HG02798 (cell line): ENCODE data around the gene OPRD1.
"Not testable (repeated sequence)": the region's sequence is repeated elsewhere in the genome, so short reads cannot be mapped to it uniquely, and the experiment has no call there.

Experiments
- ATAC-seq: cut with Tn5 transposase; IDR thresholded peaks from one replicate; pipeline ENCODE4 v1.9.1; 2021; ENCODE audit warnings: mild to moderate bottlenecking; ENCODE audit not compliant: unreplicated experiment, poor library complexity

OPRD1 gene

DNA sequence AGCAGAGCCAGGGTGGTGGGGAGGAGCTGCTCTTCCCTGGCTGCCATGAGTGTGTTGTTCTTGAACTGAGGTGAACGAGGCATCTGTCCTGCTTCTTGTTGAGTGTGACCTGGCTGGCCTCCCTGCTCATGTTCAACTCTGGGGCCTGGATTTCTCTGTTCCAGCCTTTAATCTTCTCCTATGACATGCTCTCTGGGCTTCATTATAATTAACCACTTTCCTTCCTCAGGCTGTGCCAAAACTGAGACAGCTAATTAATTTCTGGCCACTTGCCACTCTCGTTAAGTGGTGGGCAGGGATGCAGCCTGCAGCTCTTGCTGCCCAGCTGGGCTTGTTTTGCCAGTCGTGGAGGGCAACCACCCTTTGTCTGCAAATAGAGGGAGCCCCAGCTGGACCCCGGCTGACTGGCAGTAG is 23.3 kb downstream of the OPRD1 start:
- no peak for ATAC-seq

DNA sequence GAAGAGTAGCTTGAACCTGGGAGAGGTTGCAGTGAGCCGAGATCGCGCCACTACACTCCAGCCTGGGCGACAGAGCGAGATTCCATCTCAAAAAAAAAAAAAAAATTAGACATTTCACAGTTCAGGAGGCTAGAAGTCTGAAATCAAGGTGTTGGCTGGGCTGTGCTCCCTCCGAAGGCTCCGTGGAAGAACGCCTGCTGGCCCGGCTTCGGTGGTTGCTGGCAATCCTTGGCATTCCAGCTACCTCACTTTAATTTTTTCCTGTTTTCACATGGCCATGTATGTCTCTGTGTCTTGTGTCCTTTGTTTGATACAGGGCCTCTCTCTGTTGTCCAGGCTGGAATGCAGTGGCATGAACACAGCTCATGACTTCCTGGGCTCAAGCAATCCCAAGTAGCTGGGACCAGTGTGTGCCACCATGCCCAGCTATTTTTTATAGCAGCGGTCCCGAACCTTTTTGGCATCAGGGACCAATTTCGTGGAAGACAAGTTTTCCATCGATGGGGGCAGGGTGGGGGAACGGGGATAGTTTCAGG is 24.5 kb downstream of the OPRD1 start:
- no peak for ATAC-seq

DNA sequence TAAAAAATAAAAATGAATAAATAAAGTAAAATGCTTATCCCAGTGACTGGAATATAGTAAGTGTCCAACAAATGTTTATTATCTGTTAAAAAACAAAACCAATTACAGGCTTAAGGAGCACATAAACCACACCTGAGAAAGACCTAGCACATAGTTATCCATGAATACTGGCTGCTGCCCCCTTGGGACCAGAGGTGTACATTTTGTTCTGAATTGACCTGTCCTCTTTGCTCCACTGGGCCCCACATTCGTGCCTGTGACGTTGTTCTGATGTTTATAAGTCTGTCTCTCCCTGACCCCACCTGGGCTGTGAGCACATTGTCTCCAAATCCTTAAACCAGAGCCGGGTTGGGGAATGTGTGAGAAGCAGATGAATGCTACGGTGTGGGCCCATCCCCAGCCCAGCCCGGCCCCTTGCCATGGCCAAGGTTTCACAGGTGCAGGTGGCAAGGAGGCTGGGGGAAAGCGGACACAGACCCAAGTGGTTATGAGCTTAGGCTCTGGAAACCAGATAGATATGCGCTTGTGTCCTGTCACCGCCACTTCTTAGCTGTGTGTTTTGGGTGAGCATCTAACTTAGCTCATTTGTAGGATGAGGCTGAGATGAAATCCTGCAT is 29.1 kb downstream of the OPRD1 start:
- ATAC-seq = no peak

DNA sequence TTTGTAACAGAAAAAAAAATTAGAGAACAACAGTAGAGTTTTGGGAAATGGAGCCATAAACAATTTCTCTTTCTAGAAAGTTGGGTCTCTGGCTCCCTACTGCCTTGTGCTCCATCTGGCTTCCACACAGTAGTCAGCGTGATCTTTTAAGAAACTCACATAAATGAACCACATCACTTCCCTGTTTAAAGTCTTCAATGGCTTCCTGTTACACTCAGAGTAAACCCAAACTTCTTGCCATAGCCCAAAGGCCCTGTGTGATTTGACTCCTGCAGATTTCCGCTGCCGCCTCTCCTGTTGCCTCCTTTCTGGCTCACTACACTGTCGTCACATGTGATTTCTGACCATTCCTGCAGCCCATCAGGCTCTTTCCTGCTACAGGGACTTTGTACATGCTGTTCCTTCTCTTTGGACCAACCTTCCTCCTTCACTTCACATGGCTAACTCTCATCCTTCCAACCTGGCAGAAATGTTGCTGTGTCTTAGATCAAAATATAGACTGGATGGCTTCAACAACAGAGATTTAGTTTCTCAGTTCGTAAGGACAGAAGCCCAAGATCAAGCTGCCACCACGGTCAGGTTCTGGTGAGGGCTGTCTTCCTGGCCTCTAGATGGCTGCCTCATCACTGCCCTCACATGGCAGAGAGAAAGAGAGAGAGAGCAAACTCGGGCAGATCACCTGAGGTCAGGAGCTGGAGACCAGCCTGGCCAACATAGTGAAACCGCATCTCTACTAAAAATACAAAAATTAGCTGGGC is 34.0 kb downstream of the OPRD1 start:
- no peak for ATAC-seq

DNA sequence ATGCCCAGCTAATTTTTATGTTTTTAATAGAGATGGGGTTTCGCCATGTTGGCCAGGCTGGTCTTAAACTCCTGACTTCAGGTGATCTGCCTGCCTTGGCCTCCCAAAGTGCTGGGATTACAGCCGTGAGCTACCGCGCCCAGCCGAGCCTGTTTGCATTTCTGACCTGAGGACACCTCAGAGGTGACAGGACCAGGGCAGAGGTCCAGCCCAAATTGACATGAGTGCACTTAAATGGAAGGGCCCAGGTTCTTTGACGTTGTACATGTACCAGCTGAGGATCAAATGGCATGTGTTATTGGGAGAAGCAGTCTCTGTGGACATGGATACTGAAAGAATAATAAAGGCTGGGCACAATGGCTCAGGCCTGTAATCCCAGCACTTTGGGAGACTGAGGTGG is 35.2 kb downstream of the OPRD1 start:
- ATAC-seq = not testable (repeated sequence)

DNA sequence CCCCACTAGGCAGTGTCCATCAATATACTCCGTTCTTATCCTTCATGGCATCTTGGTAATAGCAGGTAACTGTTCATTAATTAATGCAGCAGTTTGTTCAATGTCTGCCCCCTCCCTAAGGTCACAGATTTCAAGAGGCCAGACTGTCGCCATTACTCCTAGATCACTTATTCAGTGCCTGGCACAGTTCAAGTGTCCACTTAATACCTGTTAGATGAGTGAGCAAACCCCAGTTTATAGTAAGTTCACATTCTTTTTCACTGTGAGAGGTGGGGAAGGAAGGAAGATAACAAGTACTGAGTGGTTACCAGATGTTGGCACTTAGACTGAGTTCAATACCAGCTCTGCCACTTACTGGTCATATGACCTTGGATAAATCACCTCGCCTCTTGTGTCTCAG is 36.4 kb downstream of the OPRD1 start:
- ATAC-seq = no peak

DNA sequence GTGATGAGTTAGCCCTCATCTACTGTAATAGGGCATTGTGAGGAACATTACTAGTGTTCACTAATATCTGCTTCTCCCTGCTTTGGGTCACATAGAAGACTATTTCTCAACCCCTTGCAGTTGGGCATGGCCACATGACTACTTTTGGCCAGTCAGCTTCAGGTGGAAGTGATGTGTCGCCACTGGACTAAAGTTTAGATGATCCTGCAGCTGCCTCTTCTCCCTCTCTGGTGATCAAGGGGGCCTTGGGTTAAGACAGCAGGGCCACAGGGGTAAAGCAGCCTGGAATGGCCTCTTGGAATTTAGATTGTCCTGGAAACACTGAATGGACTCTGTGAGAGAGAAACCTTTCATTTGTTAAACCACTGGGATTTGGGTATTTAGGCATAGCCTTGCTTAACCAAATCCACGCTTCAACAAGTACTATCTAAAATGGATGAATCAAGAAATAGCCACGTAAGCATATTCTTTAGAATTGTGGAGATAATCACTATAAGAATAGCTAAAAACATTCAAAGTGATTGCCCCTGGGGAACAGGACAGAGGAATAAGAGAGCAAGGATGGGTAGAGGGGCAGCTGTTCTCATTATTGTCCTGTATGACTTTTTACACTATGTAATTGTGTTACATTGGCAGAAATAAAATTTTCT is 41.2 kb downstream of the OPRD1 start:
- no peak for ATAC-seq

DNA sequence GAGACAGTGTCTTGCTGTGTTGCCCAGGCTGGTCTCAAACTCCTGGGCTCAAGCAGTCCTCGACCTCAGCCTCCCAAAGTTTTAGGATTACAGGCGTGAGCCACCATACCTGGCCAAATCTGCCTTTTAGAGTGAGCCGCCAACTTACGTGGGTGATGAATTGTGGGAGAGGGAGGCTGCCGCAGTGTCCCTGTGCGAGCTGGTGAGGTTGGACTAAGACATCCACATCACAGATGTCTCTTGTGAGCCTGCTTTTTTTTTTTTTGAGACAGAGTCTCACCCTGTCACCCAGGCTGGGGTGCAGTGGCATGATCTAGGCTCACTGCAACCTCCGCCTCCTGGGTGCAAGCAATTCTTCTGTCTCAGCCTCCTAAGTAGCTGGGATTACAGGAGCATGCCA is 42.4 kb downstream of the OPRD1 start:
- not testable (repeated sequence) for ATAC-seq

DNA sequence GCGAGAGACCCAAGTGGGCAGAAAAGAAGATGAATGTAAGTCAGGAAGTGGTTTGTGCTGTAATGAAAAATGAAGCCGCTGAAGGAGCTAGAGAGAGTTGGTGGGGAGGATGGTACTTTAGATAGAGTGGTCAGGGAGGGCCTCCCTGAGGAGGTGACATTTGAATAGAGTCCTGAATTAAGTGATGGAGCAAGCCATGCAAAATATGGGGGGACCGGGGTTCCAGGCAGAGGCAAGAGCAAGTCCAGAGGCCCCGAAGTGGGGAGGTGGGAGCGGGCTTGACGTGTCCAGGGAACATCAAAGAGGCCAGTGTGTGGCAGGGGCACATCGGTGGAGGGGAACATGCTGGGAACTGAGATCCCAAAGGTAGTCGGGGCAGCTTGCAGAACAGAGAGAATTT is 43.1 kb downstream of the OPRD1 start:
- no peak for ATAC-seq

DNA sequence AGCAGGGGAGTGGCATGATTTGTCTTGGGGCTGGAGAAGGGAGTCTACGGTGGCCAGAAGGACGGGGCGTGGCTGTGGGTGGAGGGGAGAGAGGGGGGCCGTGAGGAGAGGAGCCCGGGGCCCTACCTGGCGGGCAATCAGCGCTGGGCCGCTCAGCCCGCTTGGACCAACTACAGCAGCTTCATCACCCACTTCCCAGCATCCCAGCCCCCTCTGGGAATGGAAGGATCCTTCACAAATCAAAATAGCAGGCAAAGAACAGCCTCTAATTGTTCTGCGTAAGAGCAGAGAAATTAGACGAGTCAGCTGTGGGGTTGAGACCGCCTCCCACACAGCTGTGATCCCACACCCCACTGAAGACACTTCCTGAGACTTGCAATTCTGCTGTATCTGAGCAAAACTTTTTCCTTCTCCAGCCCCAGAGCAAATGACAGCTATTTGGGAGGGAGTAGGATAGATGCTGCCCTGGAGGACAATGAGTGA is 43.5 kb downstream of the OPRD1 start:
- no peak for ATAC-seq

DNA sequence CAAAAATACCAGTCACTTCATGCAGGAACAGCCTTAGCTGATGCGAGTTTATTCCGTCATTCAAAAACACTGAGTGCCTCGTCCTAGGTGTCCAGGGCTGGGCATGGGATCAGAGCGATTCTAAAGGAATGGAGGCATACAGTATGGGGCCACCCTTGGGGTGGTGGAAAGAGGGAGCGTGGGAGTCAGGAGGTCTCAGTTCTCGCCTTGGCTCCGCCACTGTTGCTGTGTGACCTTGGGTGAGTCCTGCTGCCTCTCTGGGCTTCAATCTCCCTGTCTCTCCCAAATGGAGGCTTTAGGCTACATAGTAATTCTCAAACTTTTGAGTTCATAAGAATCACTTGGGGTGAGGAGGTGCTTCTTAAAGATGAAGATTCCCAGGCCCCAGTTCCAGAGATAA is 44.0 kb downstream of the OPRD1 start:
- ATAC-seq = no peak

DNA sequence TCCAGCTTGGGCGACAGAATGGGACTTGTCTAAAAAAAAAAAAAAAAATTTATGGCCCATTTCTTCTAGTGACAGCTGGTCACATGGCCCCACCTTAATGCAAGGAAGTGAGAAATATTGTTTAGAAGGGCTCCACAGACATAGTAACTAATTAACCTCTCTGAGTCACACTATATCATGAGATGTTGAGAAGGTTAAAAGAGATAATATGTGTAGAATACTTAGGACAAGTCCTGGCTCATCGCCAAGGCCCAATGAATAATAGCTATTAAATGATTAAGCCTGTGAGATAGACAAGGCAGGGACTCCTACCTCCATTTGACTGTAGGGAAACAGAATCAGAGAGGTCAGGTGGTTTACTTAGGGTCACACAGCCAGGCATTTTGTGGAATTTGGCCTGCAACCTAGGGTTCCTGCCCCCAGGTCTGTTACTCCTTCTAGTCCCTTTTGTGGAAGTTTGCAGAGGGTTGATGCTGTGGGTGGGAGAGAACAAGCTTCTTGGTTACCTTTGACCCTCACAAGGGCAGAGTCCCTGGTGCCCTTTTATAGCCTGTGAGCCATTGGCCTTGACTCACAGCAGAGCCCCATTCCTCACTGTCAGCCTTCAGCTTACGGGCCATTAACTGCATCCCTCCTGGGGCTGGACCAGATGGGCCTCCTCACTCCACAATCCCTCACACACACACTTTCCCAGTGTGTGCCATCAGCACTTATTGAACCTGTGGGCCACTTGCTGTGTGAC is 48.5 kb downstream of the OPRD1 start:
- ATAC-seq = no peak

DNA sequence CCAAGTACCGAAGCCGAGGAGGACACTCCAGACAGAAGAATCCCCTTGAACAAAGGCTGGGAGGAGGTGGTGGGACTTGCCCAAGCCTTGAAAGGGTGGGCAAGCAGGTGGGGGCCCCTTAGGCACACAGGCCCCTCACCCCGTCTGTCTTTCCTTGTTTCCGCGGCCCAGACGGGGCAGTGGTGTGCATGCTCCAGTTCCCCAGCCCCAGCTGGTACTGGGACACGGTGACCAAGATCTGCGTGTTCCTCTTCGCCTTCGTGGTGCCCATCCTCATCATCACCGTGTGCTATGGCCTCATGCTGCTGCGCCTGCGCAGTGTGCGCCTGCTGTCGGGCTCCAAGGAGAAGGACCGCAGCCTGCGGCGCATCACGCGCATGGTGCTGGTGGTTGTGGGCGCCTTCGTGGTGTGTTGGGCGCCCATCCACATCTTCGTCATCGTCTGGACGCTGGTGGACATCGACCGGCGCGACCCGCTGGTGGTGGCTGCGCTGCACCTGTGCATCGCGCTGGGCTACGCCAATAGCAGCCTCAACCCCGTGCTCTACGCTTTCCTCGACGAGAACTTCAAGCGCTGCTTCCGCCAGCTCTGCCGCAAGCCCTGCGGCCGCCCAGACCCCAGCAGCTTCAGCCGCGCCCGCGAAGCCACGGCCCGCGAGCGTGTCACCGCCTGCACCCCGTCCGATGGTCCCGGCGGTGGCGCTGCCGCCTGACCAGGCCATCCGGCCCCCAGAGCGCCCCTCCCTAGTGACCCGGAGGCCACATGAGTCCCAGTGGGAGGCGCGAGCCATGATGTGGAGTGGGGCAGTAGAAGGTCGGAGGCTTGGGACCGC is 50.8 kb downstream of the OPRD1 start:
- ATAC-seq = no peak

DNA sequence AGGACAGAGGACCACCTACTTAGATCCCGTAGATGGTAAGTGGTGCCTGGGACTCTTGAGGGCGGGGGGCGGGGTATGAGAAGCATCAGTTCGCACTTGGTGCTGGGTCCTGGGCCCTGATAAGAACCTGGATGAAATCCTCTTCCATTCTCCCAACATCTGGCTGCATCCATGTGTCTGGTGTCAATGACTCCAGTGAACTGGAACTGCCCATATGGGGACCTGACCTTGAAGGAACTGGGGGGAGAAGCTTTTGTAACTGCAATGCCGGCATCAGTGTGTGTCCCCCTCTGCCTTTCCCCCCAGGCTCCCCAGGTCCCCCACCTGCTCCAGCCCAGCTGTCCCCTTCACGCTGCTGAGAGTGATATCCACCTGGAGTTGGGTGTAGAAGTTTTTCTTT is 52.7 kb downstream of the OPRD1 start:
- ATAC-seq = no peak

DNA sequence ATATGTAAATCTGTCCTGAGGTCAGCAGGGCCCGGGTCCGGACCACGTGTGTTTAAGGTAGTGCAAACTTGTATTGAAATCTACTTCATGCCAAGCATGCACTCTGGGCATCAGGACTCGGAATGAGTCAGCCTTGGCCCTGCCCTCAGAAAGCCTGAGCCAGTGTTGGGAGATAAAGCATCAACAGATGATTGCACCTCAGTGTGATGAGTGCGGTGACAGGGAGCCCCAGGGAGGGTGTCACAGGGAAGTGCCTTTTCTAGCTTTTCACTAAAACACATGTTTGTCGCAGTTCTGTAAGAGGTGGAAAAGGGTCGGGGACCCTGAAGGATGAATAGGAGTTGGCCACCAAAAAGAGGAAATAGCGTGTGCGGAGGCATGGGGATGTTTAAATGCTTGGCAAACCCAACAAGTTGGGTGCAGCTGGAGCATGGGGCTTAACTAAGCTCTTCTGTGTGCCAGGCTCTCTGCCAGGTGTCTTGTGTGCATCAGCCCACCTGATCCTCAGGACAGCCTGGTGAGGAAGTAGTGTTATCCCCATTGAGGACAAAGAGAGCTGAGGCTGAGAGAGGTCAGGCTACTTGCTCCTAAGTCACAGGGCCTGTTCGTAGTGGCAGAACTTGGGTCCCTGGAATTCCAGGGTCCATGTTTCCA is 54.2 kb downstream of the OPRD1 start:
- ATAC-seq = no peak

DNA sequence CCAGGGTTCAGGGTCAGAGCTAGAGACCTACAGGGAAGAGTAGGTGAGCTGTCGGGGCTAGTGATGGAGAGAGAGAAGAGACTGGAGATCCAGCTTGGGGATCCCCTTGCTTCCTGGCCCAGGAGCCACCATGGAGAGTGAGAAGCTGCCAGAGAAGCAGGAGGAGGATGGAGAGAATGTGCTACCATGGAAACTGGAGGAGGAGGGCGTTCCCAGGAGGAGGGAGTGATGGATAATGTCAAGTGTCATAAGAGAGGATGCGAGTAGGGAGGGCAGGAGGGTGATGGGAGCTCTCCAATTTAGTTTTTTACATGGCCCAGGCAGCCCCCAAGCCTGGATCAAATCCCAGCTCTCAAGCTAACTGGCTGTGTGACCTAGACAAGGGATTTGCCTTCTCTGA is 55.9 kb downstream of the OPRD1 start:
- ATAC-seq = no peak

DNA sequence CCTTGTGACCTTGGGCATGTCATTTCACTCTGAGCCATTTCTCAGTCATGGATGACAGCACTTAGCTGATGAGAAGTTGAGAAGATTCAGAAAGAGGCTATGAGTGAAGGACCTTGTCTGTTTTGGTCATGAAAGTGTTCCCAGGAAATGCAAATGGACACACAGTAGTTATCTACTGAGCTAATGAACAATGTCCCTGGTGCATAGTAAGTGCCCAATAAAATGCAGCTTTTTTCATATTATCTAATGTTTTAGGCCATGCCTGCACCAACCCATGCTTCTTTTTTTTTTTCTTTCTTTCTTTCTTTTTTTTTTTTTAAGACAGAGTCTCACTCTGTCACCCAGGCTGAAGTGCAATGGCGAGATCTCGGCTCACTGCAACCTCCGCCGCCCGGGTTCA is 58.0 kb downstream of the OPRD1 start:
- no peak for ATAC-seq

DNA sequence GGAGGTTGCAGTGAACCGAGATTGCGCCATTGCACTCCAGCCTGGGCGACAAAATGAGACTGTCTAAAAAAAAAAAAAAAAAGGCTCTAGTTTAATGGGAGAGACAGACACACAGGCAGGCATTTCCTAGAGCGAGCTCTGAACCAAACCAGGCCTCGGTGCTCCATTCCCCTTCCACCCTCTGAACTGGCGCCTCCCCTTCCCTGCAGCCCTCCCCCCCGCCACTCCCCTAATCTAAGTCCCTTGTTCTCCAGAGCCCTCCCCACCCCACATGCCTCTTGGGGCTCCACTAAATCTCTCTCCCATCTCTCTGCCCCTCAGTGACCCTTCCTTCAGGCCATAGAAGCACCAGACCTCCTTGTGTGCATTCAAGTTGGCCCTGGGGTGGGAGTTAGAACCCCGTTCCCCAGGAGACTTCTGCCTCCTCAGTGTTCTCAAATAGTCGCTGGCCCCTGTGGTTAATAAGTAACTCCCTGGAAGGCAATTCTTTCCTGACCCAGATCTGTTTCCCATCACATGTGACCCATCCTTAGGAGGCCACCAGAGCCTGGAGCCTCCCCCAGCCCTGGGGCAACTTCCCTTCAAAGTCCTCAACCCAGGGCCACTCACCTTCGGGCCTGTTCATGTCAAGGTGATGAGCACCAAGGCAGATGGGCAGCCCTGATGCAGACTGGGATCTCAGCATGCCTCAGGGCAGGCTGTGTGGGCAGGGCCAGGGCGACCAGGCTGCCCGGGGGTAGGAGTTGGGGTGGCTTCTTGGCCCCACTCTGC is 59.8 kb downstream of the OPRD1 start:
- ATAC-seq = no peak

DNA sequence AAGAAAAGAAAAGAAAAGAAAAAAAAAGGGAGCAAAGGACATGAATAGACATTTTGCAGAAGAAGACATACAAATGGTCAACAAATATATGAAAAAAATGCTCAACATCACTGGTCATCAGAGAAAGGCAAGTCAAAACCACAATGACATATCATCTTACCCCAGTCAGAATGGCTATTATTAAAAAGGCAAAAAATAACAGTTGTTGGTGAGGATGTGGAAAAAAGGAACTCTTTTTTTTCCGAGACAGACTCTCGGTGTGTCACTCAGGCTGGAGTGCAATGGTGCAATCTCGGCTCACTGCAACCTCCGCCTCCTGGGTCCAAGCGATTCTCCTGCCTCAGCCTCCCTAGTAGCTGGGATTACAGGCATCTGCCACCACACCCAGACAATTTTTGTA is 63.2 kb downstream of the OPRD1 start:
- ATAC-seq = not testable (repeated sequence)
